ENCODE measurements around the gene METTL9.

The METTL9 gene

DNA sequence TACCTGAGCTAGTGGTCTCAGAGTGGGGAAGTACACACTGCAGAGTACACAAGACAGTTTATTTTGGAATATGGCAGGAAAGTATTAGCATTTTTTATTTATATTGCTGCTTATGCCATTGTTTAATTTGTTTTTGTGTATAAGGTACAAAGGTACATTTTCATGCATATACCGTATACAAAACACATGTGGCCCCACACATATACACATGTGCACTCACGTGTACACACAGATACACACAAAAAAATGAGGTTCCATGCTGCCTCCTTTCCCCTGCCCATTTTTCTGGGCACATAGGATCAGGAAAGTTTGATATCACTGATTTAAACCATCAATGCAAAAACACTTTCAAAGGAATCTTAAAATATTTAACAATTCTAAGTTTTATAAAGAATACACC, 40.1 kb downstream of the METTL9 start:
- no peak for DNase-seq

GRCh38 chr16:21641916-21642315, 42.5 kb downstream of the METTL9 start:
- no peak for DNase-seq

GRCh38 chr16:21642861-21643260, 43.5 kb downstream of the METTL9 start:
- no peak for DNase-seq

- DNase-seq: no peak
These were observed 44.4 kb downstream of the METTL9 start for GRCh38 chr16:21643785-21644184.

DNA sequence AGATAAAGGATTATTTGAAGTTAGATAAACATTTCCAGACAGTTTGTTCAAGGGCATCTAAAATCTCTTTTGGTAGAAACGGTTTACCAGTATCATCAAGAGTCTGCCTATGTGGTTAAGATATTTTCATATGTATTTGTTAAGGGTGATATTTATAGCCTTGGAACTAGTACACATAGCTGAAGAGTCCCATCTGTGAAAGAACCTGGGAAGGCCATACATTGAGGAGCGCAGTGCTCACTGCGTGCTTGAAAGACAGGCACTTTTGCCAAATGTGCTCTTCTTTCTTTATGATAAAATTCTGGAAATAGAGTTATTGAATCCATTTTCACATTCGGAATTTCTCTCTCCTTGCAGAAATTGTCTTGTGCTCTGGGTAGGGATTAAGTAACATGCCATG, 45.3 kb downstream of the METTL9 start:
- DNase-seq: no peak

- DNase-seq: peak; percentile 84
These were observed 45.9 kb downstream of the METTL9 start for GRCh38 chr16:21645261-21645721.

DNA sequence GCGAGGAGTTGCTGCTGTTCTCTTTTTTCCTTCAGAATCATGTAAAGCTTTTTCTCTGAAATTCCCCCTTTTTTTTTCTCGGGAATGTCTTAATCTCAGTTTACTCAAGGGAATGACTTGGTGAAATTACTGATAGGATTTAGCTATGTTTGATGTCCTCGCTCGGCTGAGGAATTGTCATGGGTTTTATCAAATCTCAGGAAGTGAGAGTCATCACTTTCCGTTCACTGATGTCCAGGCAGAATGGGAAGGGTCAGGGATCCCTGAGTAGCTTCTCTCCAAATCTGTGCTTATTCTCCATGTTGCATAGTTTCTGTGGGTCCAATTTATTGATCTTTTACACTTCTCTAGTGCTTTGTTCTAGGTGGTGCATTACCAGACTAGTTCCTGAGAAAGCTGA, 46.7 kb downstream of the METTL9 start:
- peak; percentile 72 for DNase-seq

- no peak for DNase-seq
These were observed 47.6 kb downstream of the METTL9 start for GRCh38 chr16:21646721-21647561.

DNA sequence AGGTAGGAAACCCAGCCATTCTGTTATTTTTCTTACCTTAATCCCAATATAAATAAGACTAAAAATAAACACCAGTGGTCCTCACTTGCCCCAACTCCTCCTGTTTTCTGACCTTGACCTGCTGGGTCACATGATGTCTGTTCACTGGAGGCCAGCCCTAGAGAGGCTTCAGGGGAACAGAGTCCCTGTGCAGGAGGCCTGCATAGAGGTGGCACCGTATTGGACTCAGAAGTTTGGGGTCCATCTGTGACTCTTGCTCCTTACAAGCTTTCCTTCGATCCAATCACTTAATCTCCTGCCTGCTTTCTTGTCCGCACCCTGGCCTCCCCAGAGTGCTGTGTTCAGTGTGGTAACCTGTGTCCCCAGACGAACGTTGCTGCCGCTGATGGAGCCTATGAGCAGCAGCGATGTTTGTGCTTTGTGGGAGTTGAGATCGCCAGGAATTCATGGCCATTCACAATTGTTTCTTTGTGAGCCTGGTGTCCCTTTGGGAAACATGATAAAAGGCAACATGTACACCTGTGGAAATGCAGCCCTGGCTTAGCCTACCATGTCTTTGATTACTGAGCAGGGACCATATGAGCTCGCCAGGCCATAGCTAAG, 48.3 kb downstream of the METTL9 start:
- DNase-seq: no peak

- peak; percentile 63 for DNase-seq
These were observed 50.5 kb downstream of the METTL9 start for GRCh38 chr16:21649826-21650406.

- peak; percentile 90 for DNase-seq
These were observed 51.1 kb downstream of the METTL9 start for GRCh38 chr16:21650521-21650920.

- DNase-seq: no peak
These were observed 52.1 kb downstream of the METTL9 start for GRCh38 chr16:21651515-21651914.

- DNase-seq: peak; percentile 88
These were observed 53.1 kb downstream of the METTL9 start, which contains the start of gene IGSF6 for GRCh38 chr16:21652453-21652852. Gene IGSF6, minus strand, starts transcription at chr16:21652608. Its CDS starts 10 bp downstream, at chr16:21652598.

DNA sequence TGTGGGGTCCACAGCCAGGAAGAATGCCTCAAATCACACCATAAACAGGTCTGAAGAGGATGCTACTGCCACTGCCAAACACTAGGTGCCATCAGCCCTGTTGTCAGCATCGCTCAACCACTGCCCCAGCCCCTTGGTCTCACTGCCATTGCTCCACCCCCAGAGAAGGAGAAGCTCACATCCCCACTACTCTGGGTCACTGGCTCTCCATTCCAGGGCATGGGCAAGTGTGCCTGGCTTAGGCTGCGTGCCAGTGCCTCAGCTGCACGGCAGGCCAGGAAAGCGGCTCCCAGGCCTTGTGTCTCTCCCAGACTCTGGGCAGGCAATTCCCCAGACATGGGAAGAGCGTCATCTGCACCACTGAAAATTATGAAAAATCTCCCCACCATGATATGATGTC, 54.2 kb downstream of the METTL9 start:
- no peak for DNase-seq

DNA sequence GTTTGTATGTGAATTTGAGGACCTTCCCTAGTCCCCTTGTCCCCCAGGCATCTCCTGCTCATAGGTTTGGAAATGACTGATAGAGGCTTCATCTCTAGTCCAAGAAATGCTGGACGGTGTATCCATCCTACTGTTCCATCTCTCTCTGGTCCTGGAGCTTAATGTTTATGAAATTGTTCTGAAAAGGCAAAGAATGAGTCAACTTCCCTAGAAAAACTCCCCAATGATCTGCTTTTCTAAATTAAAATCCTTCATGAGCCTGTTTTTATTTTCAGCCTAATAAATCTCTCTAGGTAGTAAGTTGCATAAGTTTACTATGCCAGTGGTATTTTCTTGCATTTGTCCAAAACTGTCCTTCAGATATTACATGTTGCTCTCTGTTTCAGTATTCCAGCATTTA, 55.1 kb downstream of the METTL9 start:
- DNase-seq: peak; percentile 48

DNA sequence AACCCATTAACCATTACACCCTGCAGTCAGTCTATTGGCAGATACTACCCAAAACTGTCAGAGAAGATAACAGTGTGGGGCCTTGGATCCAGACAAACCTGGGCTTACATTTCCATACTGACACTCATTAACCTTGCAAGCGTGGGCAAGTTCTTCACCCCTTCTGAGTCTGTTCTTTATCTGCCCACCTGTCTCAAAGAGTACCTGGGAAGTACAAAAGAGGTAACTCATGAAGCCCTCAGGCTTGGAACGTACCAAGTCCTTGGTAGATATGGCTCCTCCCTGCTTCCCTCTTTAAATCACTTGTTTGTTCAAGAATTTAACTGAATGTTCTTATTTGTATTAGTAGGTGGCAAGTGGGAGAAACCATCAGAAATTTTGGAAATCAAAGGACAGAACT, 55.5 kb downstream of the METTL9 start:
- no peak for DNase-seq

GRCh38 chr16:21656795-21657768, 57.7 kb downstream of the METTL9 start:
- peak; percentile 78 for DNase-seq

- peak; percentile 53 for DNase-seq
These were observed 59.7 kb downstream of the METTL9 start for GRCh38 chr16:21659124-21659523.

GRCh38 chr16:21663889-21664647, 64.7 kb downstream of the METTL9 start, which contains the start of gene OTOA:
Gene OTOA, plus strand, starts transcription at chr16:21663968. Its CDS starts 14,547 bp downstream, at chr16:21678515.
- no peak for DNase-seq

- DNase-seq: no peak
These were observed 65.6 kb downstream of the METTL9 start for GRCh38 chr16:21664801-21665492.

GRCh38 chr16:21666772-21667171, 67.4 kb downstream of the METTL9 start:
- no peak for DNase-seq
